Measurements from ENCODE around the gene FGD6.
A peak's percentile ranks its signal among the peaks of the same experiment; 100 is the strongest.

Gene FGD6

DNA sequence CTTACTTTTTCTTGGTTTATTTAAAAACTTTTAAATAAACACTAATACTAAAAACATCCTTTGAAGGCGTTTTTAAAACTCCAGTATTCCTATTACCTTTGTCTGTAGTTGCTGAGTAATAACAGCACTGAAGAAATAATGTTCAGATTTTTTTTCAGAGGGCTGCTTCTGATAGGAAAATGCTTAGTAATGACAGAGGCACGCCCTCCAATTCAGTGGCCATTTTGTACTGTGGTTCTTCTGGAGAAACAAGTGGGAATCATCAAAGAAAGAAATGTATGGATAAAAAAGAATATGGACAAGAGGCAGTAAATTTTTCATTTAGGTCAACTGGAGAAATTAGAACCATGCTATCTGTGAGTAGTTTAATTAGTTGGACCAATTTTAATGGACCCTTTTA, 13.9 kb upstream of the FGD6 start:
- DNase-seq: no peak

DNA sequence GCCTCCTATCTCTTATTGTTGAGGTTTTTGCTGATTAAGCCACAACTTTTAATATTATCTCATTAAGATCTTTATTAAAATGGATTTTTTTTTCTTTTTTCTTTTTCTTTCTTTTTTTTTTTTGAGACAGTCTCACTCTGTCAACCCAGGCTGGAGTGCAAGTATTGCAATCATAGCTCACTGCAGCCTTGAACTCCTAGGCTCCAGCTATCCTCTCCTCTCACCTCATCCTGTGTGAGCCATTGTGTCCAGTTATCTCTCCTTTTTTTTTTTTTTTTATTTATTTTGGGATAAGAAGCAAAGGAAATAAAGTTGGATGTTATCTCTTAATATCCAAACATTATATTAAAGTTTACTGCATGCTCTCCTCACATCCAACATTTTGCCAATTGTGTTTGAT, 13.0 kb upstream of the FGD6 start:
- DNase-seq: no peak

DNA sequence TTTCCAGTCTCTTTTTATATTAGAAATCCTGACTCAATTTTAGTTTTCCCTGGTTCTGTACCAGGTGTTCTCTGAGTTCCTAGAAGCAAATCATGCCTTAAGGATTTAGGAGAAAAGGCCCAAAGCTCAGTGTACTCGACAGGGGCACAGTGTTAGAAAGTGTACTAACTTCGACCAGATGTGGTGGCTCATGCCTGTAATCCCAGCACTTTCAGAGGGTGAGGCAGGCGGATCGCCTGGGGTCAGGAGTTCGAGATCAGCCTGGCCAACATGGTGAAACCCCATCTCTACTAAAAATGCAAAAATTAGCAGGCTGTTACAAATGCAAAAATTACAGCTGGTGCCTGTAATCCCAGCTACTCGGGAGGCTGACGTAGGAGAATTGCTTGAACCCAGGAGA, 12.4 kb upstream of the FGD6 start:
- DNase-seq: no peak

DNA sequence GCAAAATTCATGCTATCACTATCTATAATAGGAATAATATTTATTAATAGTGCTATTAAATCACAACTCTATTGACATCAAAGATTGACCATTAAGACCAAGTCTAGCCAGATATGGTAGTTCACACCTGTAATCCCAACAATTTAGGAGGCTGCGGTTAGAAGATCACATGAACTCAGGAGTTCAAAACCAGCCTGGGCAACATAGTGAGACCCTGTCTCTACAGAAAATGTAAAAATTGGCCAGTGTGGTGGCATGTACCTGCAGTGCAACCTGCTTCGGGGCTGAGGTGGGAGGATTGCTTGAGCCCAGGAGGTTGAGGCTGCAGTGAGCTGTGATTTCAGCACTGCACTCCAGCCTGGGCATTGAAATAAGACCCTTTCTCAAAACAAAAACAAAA, 11.3 kb upstream of the FGD6 start:
- DNase-seq: no peak

DNA sequence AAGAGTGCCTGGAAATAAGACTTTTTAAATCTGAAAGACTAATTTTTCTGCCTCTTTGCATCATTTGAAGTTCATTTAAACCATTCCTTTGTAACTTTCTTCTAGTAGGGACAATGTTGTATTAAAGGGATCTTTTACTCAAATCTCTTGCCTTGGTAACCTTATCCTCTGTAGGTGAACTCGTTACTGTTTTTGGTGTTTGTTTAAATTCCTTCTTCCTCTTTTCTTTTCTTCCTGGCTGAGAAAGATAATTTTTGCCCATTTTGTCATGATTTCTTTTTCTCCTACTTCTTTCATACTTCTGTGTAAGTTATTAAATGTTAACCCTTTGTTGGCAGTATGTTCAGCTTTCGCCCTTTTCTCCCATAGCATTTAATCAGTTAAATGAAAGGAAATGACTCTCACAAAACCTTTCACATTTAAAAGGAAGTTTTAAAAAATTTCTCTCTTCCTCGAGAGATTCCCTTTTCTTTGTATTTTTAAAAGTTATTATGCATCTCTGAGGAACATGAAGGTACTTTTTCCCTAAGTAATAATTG, 10.6 kb upstream of the FGD6 start:
- DNase-seq: no peak

DNA sequence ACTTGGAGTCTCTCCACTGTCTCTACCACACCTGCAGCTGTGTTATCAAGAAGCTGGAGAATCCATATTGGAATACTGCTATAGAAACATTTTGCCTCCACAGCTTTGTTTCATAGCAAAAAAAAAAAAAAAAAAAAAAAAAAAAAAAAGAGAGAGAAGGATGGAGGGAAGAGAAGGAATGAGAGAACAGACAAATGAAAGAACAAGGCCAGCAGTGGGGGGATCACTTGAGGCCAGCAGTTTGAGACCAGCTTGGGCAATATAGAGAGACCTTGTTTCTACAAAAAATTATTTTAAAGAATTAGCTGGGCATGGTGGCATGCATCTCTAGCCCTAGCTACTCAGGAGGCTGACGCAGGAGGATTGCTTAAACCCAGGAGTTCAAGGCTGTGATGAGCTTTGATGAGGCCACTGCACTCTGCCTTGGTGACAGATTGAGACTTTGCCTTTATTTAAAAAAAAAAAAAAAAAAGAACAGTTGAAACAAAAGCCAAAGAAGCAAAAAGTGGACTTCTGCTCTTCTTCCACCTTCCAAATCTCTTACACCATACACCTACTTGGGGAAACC, 8.5 kb upstream of the FGD6 start:
- no peak for DNase-seq

DNA sequence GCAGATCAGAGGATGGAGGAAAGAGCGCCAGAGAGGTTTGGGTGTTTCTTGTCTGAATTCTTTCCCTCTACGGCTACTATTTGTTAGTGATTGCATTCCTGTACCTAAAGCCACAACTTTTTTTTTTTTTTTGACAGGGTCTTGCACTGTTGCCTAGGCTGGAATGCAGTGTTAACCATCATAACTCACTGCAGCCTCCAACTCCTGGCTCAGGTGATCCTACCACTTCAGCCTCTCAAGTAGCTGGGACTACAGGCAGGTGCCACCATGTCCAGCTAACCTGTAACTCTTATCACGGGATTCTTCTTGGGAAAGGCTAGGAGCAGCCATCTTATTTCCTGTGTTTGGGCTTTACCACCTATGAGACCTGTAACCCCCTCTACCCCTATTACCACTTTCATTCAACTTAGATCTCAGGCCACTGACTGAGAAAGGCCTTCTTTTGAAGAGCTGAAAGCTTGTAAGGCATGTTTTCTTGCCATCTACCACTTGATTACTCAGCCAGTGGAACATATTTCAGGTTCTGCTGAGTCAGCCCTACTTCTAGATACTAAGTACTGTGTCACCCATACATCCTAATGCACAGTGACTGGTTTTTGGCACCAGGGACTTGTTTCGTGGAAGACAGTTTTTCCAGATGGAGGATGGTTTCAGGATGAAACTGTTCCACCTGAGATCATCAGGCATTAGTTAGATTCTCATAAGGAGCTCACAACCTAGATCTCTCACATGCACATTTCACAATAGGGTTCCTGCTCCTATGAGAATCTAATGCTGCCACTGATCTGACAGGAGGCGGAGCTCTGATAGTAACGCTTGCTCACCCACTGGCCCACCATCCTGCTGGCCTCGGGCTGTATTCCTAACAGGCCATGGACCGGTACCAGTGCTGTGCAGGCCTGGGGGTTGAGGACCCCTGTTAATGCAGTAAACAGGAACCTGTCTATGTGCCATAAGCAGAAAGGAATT, 7.2 kb upstream of the FGD6 start:
- no peak for DNase-seq

DNA sequence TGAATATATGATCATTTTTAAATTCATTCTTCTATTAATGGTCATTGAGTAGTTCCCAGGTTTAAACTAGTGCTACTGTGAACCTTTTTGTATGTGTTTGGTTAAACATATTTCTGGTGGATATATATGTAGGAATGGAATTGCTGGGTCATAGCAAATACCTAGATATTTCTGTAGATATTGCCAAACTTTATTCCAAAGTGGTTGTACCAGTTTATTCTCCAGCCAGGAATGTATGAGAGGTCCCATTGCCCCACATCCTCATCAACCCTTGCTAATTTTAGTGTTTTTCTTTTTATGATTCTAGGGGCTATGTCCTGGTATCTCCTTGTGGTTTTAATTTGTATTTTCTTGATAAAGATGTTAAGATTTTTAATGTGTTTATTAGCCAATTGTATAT, 3.5 kb upstream of the FGD6 start:
- DNase-seq: no peak

DNA sequence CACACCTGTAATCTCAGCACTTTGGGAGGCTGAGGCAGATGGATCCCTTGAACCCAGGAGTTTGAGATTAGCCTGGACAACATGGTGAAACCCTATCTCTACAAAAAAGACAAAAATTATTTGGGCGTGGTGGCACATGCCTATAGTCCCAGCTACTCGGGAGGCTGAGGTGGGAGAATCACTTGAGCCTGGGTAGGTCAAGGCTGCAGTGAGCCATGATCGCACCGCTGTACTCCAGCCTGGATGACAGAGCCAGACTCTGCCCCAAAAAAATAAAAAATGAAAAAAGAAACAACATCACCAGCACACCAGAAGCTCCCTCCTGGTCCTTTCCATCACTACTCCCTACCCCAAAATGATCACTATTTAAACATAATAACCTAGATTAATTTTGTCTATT, 2.9 kb upstream of the FGD6 start:
- no peak for DNase-seq

DNA sequence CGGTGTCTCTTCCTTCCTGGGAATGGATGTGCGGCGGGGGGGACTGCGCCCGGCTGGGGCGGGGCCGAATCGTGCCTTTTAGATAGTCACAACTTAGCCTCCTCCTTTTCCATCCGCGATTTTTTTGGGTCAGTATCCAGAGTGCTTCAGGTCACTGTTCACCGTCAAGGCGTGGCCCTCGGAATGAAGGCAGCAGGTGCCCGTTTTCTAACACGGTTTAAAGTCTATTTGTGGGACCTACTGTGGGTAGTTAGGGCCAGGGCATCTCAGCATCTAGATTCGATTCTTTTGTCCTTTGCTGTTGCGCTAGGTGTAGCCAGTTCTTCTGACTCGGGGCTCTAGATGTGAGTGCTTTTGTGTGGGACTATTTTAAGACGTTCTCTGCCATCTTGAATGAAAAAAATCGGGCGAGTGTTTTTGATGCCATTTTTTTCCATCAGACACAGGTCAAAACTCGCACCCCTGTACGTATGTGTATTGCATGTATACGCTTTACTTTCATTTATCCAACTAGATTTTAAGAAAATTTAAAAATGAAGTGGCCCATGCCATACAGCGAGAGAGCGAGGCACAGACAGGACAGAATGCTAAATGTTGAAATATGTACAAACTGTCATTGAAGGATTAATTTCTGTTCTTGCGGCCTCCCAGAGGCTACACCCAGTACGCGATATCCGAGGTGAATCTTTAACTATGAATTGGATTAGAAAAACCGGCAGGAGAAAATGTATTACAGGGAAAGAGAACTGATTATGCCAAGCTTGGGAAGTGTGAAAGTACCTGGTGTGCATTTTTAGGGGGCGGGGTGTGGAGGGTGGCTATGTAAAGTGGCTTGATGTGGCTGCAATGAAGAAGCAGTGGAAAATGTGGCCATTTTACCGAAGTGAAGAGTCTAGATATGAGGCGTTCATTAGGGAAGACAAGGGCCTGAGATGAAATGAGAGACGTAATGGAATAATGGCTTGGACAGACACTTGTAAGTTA, 1.2 kb upstream of the FGD6 start:
- peak; percentile 75 for DNase-seq

DNA sequence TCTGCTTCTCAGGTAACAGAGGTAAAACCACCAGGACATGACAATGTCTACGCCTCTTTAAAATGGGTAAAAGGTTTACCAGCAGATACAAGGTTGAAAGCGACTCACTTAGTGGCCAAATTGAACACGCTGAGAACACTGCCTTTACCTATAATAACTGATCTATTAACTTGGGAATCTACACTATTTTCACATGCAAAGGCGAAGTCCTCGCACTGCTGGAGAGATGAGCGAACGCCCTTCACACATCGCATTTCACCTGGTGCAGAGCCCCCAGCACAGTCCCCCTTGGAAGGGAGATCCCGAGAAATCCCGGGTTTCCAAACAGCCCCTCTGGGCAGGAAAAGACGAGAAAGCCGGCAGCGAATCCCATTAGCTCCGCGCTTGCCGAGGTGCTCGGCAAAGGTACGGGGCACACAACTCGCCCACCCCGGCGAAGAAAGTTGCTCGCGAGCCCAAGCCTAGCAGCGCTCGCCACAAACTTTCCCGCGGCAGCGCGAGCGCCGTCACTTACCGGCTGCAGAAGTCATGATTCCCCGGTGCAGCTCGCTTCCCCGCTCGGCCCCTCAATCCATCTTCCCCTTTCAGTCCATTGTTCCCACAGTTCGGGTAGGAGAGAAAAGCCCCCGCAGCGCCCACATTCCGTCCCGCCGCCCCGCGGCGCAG, 423 bp downstream of the FGD6 start:
- peak; percentile 21 for DNase-seq

DNA sequence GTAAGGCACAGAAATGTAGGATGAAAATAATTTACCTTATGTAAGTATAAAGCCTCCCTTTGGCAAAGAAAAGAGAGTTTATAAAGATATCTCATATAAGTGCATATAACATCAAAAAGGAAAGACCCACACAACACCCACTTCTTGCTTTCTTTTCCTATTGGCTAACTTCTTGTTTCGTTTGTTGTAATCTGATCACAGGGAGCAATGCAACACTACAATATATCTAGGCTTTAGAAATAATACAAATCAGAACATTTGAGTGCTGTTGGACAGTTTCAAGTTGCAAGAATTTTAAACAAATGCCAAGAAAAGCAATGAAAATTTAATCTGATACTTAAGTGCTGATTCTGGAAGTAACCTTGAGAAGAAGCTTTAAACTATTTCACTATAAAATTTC, 1.3 kb downstream of the FGD6 start:
- peak; percentile 14 for DNase-seq

DNA sequence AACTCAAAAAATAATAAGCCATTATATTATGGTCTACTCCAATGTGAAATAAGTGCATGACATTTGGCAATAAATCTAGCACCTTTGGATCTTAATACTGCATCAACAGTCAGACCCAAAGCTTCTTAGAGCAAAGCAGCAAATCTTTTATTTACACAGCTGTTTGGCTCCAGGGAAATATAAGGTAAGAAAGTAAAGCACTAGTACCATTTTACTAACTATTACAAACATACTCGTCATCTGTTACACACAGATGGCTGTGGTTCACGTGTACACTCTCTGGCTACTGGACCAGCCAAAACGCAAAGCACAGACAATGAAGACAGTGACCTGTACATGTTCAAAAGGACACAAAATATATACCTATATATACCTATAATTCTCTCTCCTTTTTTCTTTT, 2.8 kb downstream of the FGD6 start:
- DNase-seq: no peak

DNA sequence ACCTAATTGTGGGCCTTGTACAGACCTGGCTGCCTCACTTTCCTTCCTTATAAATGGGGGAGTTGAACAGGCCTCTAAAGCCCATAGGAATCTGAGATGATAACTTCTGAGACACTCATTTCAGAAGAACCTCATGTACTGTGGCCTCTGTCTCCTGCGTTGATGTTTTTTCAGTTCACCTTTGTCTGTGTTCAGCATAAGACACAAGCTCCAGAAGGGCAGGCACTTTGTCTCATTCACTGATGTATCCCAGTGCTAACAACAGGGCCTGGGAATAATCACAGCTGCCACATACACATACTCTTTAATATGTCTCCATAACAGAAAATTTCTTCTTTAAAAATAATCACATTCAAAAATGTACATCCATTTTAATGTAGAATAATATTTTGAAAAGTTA, 3.3 kb downstream of the FGD6 start:
- DNase-seq: no peak

DNA sequence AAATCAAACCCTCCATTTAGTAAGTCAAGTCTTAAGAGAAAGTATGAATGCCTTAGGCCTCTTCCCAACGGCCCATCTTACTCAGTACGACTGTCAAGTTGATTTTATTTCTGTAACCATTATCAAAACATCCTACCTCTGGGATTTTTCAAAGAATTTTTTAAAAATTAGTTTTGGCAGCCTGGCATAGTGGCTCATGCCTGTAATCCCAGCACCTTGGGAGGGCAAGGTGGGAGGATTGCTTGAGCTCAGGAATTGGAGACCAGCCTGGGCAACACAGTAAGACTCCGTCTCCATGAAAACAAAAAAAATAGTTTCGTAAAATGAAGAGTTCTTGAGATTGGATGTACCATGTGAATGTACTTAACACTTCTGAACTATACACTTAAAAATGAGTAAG, 4.1 kb downstream of the FGD6 start:
- no peak for DNase-seq

DNA sequence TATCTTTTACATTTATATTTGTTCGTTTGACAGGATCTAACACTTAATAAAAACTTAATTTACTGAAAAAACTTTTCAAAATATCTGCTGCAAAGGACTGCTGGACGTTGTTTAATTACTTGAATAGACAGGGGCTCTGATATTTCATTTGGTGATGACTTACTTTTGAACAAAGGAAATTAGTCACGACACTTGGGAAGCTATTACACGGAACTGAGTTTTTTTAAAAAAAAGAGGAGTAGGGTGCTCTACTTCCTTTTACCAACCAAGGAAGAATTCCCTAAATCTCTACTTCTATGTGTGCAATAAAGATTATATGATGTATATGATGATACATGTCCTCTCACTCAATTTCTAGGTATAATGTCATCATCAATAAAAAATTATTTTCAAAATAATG, 4.7 kb downstream of the FGD6 start:
- no peak for DNase-seq

DNA sequence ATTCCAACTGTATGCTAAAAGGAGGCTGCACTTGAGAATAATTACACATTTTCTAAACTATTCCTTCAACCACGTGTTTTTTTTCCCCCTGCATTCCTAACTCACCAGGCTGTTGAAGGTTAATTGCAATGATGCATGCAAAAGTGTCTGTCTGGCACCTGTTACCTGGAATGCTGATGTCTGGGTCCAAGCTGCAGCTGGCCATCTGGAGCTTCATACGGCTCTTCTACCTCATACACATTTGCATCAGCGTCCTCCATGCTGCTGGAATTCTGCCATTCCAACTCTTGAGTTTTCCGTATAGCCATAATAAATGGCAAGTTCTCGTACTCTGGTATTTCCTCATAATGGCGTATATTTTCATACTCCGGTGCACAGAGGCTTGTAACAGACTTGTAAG, 8.6 kb downstream of the FGD6 start:
- DNase-seq: no peak

DNA sequence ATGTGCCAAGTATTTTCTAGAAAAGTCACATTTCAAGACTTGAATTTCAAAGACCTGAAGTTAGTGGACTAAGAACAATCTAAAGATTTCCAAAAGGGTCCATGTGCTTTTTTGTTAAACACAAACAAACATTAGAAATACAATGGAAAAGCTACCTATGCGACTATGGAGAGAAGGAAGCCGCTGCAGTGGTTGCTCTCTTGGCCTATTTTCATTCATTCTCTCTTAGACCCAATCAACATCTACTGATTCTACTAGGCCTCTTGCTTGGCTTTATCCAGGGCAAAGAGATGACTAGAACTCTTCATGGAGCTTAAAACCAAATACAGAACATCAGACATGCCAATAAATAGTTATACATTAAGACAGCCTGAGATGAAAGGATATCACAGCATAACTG, 9.9 kb downstream of the FGD6 start:
- no peak for DNase-seq

DNA sequence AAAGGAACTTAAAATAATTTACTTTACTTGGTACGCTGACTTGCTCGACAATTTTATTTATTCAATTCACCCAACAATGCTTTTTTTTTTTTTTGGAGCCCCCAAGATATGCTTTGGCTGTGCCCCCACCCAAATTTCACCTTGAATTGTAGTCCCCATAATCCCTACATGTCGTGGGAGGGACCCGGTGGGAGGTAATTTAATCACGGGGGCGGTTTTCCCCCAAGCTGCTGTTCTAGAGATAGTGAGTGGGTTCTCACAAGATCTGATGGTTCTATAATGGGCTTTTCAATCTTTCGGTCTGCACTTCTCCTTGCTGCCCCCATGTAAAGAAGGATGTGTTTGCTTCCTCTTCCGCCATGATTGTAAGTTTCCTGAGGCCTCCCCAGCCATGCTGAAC, 10.4 kb downstream of the FGD6 start:
- no peak for DNase-seq

DNA sequence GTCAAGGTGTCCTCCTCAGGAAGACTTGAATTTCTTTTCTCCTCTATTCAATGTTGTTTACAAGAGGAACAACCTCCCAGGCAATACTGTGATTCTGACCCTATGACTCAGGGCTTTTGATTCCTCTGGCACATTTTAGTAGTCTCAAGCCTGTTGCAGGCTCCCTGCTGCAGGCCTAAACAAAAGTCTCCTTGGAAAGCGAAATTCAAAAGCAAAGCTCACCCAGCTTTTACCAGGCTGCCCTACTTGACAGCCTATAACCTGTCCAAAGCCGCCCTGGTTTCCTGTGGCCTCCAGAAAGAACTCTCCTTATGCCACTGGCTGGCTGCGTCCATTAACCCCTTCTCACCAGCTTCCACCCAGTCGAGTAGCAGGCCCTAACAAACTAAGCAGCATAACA, 11.6 kb downstream of the FGD6 start:
- no peak for DNase-seq

DNA sequence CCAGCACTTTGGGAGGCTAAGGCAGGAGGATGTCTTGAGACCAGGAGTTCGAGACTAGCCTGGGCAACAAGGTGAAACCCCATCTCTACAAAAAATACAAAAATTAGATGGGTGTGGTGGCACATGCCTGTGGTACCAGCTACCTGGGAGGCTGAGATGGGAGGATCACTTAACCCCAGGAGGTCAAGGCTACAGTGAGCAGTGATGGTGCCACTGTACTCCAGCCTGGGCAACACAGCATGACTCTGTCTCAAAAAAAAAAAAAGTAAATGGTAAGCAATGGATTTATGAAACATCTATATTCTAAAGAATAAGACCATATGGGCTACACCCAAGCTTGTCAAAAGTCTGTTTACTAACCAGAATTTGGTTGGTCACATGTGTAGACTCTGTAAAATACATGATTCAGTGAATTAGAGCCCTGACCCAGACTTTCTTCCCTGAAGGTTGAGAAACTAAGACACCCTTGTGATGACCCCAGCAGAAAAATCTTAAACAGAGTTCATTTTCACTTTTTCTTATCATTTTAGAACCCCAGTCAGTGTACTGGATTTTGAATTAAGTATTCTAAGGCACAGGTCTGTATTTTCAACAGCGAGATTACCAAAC, 12.1 kb downstream of the FGD6 start:
- DNase-seq: no peak

All from NCI-H748 treated with DMSO at 0.1 percent for 48 hours (cell line).